NCI-H146 treated with DMSO at 0.1 percent for 48 hours (cell line): ENCODE data around the gene FIBCD1.

ENCODE experiments used
- DNase-seq: peaks from one replicate; lab custom pipeline; 2025; ENCODE audit not compliant: unreplicated experiment; lab: John Stamatoyannopoulos, UW

The FIBCD1 gene

DNA sequence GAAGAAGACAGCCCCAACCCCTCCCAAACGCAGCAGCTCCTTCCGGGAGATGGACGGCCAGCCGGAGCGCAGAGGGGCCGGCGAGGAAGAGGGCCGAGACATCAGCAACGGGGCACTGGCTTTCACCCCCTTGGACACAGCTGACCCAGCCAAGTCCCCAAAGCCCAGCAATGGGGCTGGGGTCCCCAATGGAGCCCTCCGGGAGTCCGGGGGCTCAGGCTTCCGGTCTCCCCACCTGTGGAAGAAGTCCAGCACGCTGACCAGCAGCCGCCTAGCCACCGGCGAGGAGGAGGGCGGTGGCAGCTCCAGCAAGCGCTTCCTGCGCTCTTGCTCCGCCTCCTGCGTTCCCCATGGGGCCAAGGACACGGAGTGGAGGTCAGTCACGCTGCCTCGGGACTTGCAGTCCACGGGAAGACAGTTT, 54.9 kb downstream of the FIBCD1 start:
- DNase-seq, result no peak

DNA sequence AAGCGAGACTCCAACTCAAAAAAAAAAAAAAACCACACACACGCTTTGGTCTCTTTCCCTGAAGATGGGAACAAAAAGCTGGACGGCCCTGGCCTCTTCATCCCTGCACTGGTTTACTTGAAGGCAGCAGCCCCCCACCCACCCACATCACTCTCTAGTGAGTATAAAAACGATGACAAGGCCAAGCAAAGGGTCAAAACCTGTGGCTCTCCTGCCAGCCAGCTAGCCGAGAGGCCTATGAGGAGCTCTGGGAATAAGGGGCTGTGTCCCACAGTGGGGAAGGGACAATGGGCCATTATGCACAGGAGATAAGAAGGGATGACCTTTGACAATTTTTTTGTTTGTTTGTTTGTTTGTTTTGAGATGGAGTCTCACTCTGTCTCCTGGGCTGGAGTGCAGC, 55.6 kb downstream of the FIBCD1 start:
- no peak for DNase-seq

DNA sequence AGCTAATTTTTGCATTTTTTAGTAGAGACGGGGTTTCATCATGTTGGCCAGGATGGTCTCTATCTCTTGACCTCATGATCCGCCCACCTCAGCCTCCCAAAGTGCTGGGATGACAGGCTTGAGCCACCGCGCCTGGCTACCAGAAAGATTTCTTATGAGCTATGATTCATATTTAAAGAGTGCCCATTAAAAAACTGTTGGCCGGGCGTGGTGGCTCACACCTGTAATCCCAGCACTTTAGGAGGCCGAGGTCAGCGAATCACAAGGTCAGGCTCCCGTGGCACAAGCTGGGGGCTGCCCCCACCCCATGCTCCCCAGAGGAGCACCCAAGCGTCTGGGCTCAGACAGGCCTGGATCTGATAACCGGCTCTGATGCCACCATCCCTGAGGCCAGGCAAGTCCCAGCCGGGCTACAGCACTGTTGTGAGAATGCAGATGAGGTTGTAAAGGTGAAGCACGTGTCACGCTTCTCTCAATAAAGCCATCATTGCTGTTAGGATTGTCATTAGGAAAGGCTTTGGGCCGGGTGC, 56.3 kb downstream of the FIBCD1 start:
- no peak for DNase-seq

DNA sequence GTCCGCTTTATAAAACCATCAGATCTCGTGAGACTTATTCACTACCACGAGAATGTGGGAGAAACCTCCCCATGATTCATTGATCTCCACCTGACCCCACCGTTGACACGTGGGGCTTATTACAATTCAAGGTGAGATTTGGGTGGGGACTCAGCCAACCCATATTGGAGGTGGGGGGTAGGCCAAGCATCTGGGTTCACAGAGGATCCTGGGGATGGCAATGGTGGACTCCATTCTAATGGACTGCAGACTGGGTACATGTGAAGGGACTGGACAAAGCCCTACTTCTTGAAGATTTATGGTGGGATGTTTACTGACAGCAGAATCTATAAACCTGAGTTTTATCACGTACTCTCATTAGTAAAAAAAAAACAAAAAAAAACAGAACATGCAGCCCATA, 57.5 kb downstream of the FIBCD1 start:
- DNase-seq, result no peak

DNA sequence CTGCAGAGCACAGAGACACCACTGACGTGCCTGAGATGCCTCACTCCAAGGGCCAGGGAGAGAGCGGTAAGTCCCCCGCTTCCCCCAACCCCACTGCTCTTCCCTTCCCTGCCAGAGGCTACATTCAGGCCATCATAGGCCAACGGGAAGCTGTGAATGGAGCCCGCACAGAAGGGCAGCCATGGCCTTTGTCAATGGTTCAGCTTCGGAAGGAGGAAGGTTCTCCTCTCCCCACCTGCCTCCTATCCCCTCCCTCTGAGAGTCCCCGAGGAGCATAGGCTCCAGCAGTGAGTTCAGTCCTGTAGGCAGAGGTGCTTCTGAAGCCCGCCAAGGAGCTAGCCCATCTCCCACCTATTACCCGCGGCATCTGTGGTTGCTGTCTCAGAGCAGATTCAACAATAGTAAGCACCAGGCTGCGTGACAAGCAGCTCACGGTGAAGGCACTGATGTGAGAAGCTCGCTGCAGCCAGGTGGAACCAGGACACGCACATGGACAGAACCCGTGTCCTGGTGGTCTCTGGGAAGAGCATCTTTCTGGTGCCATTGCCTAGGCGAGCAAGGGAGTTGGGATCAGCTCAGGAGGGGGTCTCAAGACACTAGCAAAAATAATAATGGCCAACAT, 58.3 kb downstream of the FIBCD1 start:
- no peak for DNase-seq

DNA sequence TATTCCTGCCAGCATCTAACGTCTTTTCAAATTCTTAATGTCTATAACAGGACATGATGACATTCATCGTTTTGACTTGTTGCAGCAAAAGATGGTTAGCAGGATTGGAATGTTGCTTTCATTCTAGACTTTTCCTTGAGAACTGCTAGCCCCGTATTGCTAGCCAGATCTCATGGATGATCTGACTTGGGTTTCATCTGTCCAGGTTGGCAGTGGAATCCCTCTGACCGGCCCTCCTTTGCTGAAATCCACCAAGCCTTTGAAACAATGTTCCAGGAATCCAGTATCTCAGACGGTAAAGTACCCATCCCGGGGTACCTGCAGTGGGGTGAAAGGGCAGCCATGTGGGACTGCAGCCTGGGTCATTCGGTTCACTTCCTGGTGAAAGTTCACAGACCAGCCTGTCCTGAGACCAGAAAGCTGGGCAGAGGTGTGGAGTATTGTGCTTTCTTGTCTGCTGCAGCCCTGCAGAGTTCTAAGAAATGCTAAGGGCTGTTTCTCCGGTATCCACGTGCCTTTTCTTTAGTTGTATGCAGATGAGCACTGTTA, 59.1 kb downstream of the FIBCD1 start:
- no peak for DNase-seq

DNA sequence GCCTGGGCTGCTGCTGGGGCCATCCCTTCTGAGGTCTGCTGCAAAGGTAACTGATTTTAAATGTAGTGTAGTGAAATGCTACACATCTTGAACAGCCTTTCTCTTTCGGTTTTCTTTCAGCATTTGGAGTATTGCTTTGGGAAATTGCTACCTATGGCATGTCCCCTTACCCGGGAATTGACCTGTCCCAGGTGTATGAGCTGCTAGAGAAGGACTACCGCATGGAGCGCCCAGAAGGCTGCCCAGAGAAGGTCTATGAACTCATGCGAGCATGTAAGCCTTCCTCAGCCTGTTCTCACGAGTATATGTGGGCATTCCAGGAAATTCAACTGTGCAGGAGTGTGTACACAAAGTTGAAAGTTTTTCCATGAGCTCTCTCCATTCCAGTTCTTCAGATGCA, 60.8 kb downstream of the FIBCD1 start:
- no peak for DNase-seq

DNA sequence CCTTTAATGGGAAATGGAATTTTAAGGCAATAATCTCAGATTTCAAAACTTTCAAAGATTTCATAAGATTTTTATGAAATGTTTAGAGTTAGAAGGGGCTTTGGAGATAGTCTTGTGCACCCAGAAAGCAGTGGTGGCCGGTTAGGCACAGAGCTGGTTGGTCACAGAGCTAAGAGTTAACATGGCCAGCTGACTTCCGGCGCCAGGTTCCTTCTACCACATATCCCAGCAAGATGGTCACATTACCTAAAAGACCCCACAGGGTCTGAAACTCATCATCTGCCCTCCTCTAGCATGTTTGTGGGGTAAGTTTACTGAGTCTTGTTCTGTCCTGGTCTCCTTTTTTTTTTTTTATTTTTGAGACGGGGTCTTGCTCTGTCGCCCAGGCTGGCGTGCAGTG, 61.7 kb downstream of the FIBCD1 start:
- DNase-seq, result no peak

DNA sequence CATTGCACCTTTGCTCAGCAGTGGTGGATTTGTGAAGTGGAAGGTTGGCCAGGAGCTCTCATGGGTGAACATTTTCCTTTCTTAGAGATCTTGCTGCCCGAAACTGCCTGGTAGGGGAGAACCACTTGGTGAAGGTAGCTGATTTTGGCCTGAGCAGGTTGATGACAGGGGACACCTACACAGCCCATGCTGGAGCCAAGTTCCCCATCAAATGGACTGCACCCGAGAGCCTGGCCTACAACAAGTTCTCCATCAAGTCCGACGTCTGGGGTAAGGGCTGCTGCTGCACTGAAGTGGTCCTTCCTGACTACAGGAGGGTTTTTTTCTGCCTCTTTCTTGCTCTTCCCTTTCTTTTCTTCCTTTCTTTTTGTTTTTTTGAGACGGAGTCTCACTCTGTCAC, 64.3 kb downstream of the FIBCD1 start:
- no peak for DNase-seq

DNA sequence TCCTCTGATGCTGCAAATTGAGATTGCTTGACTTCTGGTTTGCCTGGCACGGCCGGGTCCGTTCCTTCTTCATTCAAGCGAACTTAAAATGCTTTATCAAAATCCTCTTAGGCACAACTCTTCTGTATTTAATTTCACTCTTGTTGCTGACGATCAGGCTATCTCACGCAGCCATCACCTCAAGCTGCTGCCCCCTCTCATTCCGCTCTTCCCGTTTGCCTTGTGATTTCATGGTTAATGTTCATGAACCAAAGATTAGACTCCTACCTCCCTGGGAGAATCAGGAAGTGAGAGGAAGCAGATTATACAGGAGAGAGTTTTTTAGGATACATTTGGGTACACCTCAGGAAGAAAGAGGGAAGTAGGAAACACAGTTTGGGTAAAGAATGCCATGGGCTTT, 65.1 kb downstream of the FIBCD1 start:
- DNase-seq, result no peak

DNA sequence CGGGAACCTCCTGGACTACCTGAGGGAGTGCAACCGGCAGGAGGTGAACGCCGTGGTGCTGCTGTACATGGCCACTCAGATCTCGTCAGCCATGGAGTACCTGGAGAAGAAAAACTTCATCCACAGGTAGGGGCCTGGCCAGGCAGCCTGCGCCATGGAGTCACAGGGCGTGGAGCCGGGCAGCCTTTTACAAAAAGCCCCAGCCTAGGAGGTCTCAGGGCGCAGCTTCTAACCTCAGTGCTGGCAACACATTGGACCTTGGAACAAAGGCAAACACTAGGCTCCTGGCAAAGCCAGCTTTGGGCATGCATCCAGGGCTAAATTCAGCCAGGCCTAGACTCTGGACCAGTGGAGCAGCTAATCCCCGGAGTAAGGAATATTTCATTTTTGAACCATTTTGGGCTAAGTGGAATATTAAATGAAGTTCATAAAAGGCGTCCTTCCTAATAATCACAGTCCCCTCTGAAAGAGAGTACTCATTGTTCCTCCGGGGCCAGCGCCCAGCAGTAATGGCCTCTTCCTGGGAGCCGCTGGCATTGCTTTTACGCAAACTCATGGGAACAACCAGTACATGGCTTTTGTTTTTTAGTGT, 66.0 kb downstream of the FIBCD1 start:
- no peak for DNase-seq

DNA sequence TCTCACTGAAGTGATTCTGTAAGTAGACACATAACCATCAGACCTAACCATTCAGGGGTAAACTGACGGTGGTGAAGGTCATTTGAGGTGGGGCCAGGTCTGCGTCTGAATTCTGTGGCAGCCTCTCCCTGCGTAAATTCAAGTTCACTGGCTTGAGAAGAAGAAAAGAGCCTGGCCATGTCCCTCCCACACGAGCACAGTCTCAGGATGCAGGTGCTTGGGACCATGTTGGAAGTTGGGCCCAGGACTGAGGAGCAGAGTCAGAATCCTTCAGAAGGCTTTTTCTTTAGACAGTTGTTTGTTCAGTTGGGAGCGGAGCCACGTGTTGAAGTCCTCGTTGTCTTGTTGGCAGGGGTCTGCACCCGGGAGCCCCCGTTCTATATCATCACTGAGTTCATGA, 66.5 kb downstream of the FIBCD1 start:
- no peak for DNase-seq

DNA sequence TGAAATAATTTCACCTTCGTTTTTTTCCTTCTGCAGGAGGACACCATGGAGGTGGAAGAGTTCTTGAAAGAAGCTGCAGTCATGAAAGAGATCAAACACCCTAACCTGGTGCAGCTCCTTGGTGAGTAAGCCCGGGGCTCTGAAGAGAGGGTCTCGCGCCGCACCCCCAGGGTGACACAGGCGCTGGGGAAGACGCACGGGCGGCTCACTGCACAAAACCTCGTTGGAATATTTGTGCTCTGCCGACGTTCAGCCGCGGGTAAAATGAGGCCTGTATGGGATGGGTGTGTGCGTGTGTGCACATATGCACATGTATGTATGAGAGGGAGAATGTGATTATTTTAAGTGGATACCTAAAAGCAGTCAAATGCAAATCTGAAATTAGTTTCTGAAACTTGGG, 67.0 kb downstream of the FIBCD1 start:
- no peak for DNase-seq

DNA sequence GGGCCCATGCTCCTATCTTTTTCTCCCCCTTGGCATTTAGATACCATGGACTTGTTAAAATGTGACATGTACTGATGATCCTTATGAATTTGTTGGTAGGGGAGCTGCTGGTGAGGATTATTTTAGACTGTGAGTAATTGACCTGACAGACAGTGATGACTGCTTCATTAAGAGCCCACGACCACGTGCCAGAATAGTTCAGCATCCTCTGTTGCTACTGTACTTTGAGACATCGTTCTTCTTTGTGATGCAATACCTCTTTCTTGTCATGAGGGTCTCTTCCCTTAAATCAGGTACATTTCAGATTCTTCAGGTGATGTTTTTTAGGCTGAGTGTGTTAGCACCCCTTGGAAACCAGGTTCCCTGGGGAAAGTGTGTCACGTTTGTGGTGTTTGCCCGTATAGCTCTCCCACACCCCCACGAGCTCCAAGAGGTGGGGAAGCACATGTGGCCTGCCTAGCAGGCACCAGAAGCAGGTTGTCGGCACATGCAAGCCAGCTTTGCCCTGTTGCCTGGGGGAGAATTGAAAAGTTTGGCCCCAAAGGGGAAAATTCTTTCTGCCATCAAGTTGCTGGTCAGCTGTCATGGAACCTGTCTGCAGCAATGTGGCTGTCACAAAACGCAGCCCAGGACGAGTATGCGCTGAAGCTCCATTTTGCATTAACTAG, 67.5 kb downstream of the FIBCD1 start:
- no peak for DNase-seq

DNA sequence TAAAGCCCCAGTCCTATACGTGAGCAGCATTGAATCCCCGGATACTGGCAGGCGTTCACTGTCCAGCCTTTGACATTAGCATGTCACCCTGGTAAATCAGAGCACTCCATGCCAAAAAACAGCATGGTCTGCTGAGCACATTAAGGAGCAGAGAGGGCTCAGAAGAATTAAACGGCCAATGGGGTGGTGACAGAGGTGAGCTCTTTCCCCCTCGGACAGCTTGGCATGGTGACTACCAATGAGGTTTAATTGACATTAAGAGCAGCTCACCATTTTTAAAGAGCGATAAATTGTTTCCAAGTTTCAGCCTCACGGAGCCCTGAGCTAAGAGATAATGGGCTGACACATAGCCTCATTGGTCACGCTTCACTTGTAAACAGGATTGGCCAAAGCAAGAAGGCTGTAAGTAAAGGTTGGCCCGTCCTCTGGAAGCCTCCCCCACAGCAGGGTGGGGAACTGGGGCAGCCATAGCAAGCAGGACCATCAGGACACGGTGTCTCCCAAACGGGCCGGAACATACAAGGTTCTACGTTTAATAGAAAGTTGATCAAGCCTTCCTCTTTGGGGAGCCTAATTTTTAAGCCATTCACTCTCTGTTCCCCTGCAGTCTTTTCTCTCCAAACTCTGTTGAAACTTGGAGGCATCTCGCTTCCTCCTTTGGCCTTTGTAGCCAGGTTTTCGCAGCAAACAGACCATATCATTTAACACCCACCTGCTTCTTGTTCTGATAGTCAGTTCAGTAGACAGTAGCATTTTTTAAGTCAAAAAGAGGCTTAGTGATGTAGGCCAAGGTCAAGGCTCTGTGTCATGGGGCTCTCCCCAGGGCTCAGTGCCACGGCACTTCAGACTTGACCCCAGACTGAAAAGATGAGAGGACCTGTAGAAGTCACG, 68.3 kb downstream of the FIBCD1 start:
- DNase-seq, result no peak

DNA sequence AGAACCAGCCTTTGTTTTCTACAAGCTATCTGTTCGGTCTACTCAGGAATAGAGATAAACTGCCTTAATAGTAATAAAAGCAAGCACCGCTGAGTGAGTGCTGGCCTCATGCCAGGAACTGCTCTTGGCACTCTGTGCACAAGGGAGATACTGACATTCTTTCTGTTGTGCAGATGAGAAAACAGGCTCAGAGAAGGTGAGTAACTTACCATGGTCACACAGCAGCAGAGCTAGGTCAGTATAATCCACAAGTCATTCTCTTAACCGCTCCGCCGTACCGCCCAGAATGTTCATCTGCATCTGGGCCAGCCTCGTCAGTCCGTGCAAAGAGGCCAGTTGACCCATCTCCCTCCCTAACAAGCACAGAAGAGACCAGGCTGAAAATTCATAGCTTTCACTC, 69.8 kb downstream of the FIBCD1 start:
- no peak for DNase-seq

DNA sequence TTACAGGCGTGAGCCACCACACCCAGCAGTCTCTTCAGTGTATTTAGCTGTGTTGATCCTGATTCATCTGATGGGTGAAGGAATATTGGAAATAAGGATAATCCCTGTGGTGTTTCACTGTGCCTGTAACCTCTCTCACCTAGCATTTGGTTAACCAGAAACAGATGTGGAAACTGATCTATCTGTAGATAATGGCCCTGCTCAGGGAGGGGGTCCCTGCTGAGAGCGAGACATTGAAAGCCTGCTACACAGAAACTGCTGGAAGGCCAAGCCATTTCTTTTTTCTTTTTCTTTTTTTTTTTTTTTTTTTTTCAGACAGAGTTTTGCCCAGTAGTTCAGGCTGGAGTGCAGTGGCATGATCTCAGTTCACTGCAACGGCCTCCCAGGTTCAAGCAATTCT, 70.8 kb downstream of the FIBCD1 start:
- no peak for DNase-seq

DNA sequence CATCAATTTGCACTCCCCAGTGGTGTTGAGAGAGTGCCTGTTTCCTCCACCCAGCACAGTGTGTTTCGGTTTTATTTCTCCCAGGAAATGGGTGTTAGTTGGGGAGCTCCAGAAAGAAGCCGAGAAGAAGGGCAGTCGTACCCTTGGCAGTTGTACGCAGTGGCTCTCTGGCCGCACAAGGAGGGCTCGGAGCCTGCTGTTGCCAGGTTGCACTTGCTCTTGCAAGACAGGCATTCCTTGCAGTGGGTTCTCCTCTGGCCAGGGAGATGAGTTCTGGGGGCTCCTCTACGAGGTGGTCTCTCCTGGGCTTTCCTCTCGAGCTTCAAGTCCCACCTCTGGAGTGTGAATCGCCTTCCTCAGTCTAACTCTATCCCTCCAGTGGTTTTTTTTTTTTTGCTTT, 71.5 kb downstream of the FIBCD1 start:
- no peak for DNase-seq

DNA sequence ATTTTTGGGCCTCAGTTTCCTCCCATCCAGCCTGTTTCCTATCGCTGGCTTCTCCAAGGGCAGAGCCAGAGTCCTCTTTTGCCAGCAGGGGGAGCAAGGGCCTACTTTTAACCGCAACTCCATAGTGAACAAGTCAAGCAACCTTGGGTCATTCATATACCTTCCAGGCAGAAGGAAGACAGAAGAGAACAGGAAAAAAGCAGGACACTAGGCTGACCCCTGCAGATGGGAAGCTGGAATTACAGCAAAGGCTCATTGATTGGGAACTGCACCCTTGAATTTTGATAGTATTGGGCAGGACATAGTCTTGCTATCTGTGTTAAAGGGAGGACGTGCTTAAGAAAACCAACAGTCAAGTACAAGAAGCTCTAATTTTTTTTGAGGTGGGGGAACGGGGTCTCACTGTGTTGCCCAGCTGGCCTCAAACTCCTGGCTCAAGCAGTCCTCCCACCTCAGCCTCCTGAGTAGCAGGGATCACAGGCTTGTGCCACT, 72.5 kb downstream of the FIBCD1 start:
- DNase-seq, result peak; percentile 71

DNA sequence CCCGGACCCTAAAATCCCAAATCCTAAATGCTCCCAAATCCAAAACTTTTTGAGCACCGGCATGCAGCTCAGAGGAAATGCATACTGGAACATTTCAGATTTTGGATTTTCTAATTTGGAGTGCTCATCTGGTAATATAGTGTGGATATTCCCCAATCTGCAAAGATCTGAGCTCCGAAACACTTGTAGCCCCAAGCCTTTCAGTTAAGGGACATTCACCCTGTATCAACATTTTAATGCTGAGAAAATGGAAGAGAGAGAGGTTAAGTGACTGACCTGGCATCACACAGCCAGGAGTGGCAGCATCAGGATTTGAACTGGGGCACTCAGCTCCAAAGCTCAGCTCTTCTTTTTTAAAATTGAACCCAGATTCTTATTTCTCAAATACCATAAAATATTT, 73.1 kb downstream of the FIBCD1 start:
- DNase-seq, result no peak

DNA sequence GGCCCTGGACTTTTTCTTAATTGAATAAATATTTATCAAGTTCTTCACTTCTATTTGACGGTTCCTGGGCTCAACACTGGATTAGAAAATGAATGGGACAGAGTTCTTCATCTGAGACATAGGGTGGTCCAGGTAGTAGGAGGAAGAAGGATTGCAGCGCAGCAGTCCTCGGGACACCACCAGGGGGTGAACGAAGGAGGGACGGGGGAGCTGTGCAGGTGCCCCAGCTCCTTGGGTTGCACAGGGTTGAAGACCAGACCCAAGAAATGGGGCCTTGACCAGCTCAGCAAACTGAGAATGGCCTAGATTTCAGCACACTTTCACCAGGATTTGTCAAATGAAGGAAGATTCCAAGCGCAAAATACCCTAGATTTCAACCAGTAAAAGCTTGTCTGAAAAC, 74.5 kb downstream of the FIBCD1 start:
- no peak for DNase-seq
